H1 (cell line): ENCODE results near the gene DOCK10. TPM values are rescaled to one million over a fixed set of nuclear protein-coding genes. Genes with fewer than 3 reads are reported as not detected.

Source experiments
- CTCF ChIA-PET: fragments of 300-600 bp; sonication (Branson Sonifier 250); formaldehyde crosslinking; loops from one replicate; lab custom pipeline; 2021; ENCODE audit not compliant: partially characterized antibody; lab: Charles Lee
- POLR2A ChIA-PET: fragments of 300-600 bp; sonication (Branson Sonifier 250); formaldehyde crosslinking; loops from one replicate; lab custom pipeline; 2021; ENCODE audit warnings: inconsistent platforms; ENCODE audit not compliant: partially characterized antibody; lab: Charles Lee
- DNase-seq, 2 experiments: peaks; one replicate each; pipeline versions ENCODE4 v3.0.0 to v3.0.0-alpha.2; 2010 to 2022; ENCODE audit warnings: low spot score in 2 of 2, low read depth in 1 of 2, mixed read lengths in 1 of 2
- FAIRE-seq: peaks from 2 replicates; lab custom pipeline; 2011; peaks lifted over from hg19 to GRCh38; lab: Jason Lieb, UNC
- H2AFZ ChIP-seq: 2 replicates; pipeline ENCODE4 v1.8.1; 2012; ENCODE audit warnings: low read length, inconsistent platforms
- H2AK5ac ChIP-seq: 2 replicates; pipeline ENCODE4 v1.6.1; 2013; ENCODE audit warnings: low read depth, low read length
- H2BK120ac ChIP-seq: replicated peaks from 2 replicates; pipeline ENCODE3; 2013; ENCODE audit warnings: low read depth, low read length, inconsistent platforms
- H2BK12ac ChIP-seq: 2 replicates; pipeline ENCODE4 v1.6.1; 2013; ENCODE audit warnings: low read depth, low read length
- H2BK15ac ChIP-seq: 2 replicates; pipeline ENCODE4 v1.6.1; 2013; ENCODE audit warnings: low read length
- H2BK20ac ChIP-seq: 2 replicates; pipeline ENCODE4 v1.6.1; 2013; ENCODE audit warnings: low read length
- H2BK5ac ChIP-seq: 2 replicates; pipeline ENCODE4 v1.6.1; 2013; ENCODE audit warnings: low read depth, low read length
- H3K14ac ChIP-seq: 2 replicates; pipeline ENCODE4 v1.6.1; 2013; ENCODE audit warnings: inconsistent platforms; ENCODE audit not compliant: insufficient read length
- H3K18ac ChIP-seq: 2 replicates; pipeline ENCODE4 v1.6.1; 2013; ENCODE audit warnings: low read length; ENCODE audit errors: extremely low read depth
- H3K23ac ChIP-seq: 2 replicates; pipeline ENCODE4 v1.6.1; 2013; ENCODE audit warnings: inconsistent platforms; ENCODE audit not compliant: insufficient read length
- H3K23me2 ChIP-seq: 2 replicates; pipeline ENCODE4 v1.6.1; 2013; ENCODE audit warnings: low read depth, low read length
- H3K27ac ChIP-seq: 2 replicates; pipeline ENCODE4 v1.6.1; 2011; ENCODE audit warnings: low read depth, low read length, inconsistent platforms
- H3K27me3 ChIP-seq, 4 experiments: replicated peaks in 1 of 4; 1 replicate in 1 of 4; 2 replicates in 3 of 4; pipeline versions ENCODE4 v1.6.1 to v1.8.1; 2011 to 2013; ENCODE audit warnings: low read length in 3 of 4, mild to moderate bottlenecking in 3 of 4, inconsistent platforms in 2 of 4, mixed read lengths in 2 of 4, moderate library complexity in 1 of 4; ENCODE audit not compliant: control insufficient read depth in 3 of 4, insufficient read depth in 3 of 4; ENCODE audit errors: extremely low read depth in 1 of 4
- H3K36me3 ChIP-seq, 4 experiments: 2 replicates each; pipeline versions ENCODE4 v1.6.1 to v1.8.1; 2011 to 2013; ENCODE audit warnings: mild to moderate bottlenecking in 4 of 4, low read length in 3 of 4, moderate library complexity in 2 of 4, control low read depth in 1 of 4, inconsistent platforms in 1 of 4; ENCODE audit not compliant: insufficient read depth in 4 of 4, control insufficient read depth in 2 of 4
- H3K4ac ChIP-seq: replicated peaks from 2 replicates; pipeline ENCODE3; 2013; ENCODE audit warnings: low read length, low read depth, mixed read lengths, inconsistent platforms; ENCODE audit not compliant: insufficient read length
- H3K4me1 ChIP-seq, 4 experiments: replicated peaks in 1 of 4; 1 replicate in 1 of 4; 2 replicates in 3 of 4; pipeline versions ENCODE4 v1.6.1 to v1.8.1; 2011 to 2013; ENCODE audit warnings: low read length in 3 of 4, inconsistent platforms in 2 of 4, mixed read lengths in 1 of 4; ENCODE audit not compliant: insufficient read depth in 4 of 4, control insufficient read depth in 3 of 4
- H3K4me2 ChIP-seq, 2 experiments: 2 replicates each; pipeline versions ENCODE4 v1.6.1 to v1.8.1; 2011 to 2013; ENCODE audit warnings: low read depth in 2 of 2, low read length in 2 of 2, control low read depth in 1 of 2, inconsistent platforms in 1 of 2, mild to moderate bottlenecking in 1 of 2; ENCODE audit not compliant: insufficient read depth in 1 of 2
- H3K4me3 ChIP-seq, 4 experiments: fragments of 200-600, 300-600 bp in 1 of 4; sonication (generic), shearing (Covaris generic), sonication (Bioruptor Twin) in 1 of 4; 2 replicates each; pipeline versions ENCODE4 v1.5.1 to v1.8.1; 2011 to 2016; ENCODE audit warnings: low read length in 4 of 4, low read depth in 3 of 4, control low read depth in 2 of 4, inconsistent platforms in 2 of 4, mild to moderate bottlenecking in 2 of 4, mixed read lengths in 1 of 4, moderate library complexity in 1 of 4; ENCODE audit not compliant: insufficient read depth in 2 of 4; ENCODE audit errors: extremely low read depth in 1 of 4
- H3K56ac ChIP-seq: replicated peaks from 2 replicates; pipeline ENCODE3; 2013; ENCODE audit warnings: low read depth, mild to moderate bottlenecking, mixed read lengths, low read length, inconsistent platforms; ENCODE audit not compliant: insufficient read length
- H3K79me1 ChIP-seq: 2 replicates; pipeline ENCODE4 v1.6.1; 2013; ENCODE audit warnings: low read depth, low read length, control low read depth
- H3K79me2 ChIP-seq, 2 experiments: 2 replicates each; pipeline versions ENCODE4 v1.6.1 to v1.8.1; 2012 to 2013; ENCODE audit warnings: low read length in 2 of 2, mild to moderate bottlenecking in 2 of 2, inconsistent platforms in 1 of 2; ENCODE audit not compliant: insufficient read depth in 2 of 2, control insufficient read depth in 1 of 2
- H3K9ac ChIP-seq, 4 experiments: replicated peaks in 1 of 4; 1 replicate in 1 of 4; 2 replicates in 3 of 4; pipeline versions ENCODE4 v1.6.1 to v1.8.1; 2011 to 2013; ENCODE audit warnings: low read depth in 3 of 4, low read length in 3 of 4, control low read depth in 2 of 4, mild to moderate bottlenecking in 2 of 4, moderate library complexity in 2 of 4, inconsistent platforms in 1 of 4; ENCODE audit errors: extremely low read depth in 1 of 4
- H3K9me3 ChIP-seq, 2 experiments: 2 replicates each; pipeline versions ENCODE4 v1.6.1 to v1.8.1; 2012 to 2013; ENCODE audit warnings: mild to moderate bottlenecking in 2 of 2, moderate library complexity in 2 of 2, control low read depth in 1 of 2, inconsistent platforms in 1 of 2, low read depth in 1 of 2, low read length in 1 of 2, mixed read lengths in 1 of 2; ENCODE audit not compliant: insufficient read depth in 2 of 2
- H4K20me1 ChIP-seq, 2 experiments: replicated peaks in 1 of 2; 2 replicates each; pipeline versions ENCODE3 to v1.8.1; 2011 to 2013; ENCODE audit warnings: inconsistent platforms in 2 of 2, low read length in 2 of 2, mild to moderate bottlenecking in 1 of 2; ENCODE audit not compliant: insufficient read depth in 2 of 2, control insufficient read depth in 1 of 2
- H4K5ac ChIP-seq: 2 replicates; pipeline ENCODE4 v1.6.1; 2013; ENCODE audit warnings: low read length, low read depth, mixed read lengths, inconsistent platforms; ENCODE audit not compliant: insufficient read length
- H4K8ac ChIP-seq: 2 replicates; pipeline ENCODE4 v1.8.0; 2013; ENCODE audit warnings: mild to moderate bottlenecking, moderate library complexity, low read length, inconsistent platforms; ENCODE audit not compliant: insufficient read depth; ENCODE audit errors: extremely low read depth
- H4K91ac ChIP-seq: replicated peaks from 2 replicates; pipeline ENCODE3; 2013; ENCODE audit warnings: low read length, mixed read lengths, inconsistent platforms; ENCODE audit not compliant: insufficient read length
- CBX8 ChIP-seq: fragments of 300-800, 300-1000 bp; sonication (generic); IDR thresholded peaks from 2 replicates; pipeline ENCODE4 v1.7.1; 2016; ENCODE audit warnings: low read depth, low read length, borderline replicate concordance
- CHD2 ChIP-seq: IDR thresholded peaks from 2 replicates; pipeline ENCODE4 v1.6.1; 2012; ENCODE audit warnings: low read length, improper control_type of control experiment
- HDAC6 ChIP-seq: IDR thresholded peaks from one replicate; pipeline ENCODE4 v1.7.1; 2012; ENCODE audit warnings: low read depth, mild to moderate bottlenecking, inconsistent platforms, low read length, moderate library complexity
- RAD21 ChIP-seq, 2 experiments: IDR thresholded peaks in 1 of 2; conservative IDR thresholded peaks in 1 of 2; 2 replicates each; pipeline ENCODE4 v1.6.1; 2011; ENCODE audit warnings: low read depth in 2 of 2, low read length in 2 of 2, improper control_type of control experiment in 1 of 2, inconsistent platforms in 1 of 2, mild to moderate bottlenecking in 1 of 2, moderate library complexity in 1 of 2
- SAP30 ChIP-seq: fragments of 300-600 bp; sonication (generic); IDR thresholded peaks from 2 replicates; pipeline ENCODE4 v1.7.1; 2012; ENCODE audit warnings: low read length, moderate library complexity, mild to moderate bottlenecking, inconsistent platforms; ENCODE audit not compliant: insufficient read depth, insufficient replicate concordance
- WGBS, 2 experiments: shearing (Covaris generic) in 1 of 2; methylation state at CpG; one replicate each; pipeline versions ENCODE4 v1.1.6 to v1.1.7; 2013 to 2015; ENCODE audit warnings: low lambda C conversion rate in 2 of 2, mixed read lengths in 2 of 2, inconsistent platforms in 1 of 2, low coverage in 1 of 2, missing lambda C conversion rate in 1 of 2; ENCODE audit not compliant: insufficient replicate concordance in 2 of 2, insufficient coverage in 1 of 2, insufficient read length in 1 of 2; ENCODE audit errors: extremely low coverage in 1 of 2, missing lambda C conversion rate in 1 of 2; 5-methylcytosine and 5-hydroxymethylcytosine counted together
- polyA plus RNA-seq, 7 experiments: library from polyadenylated mRNA; depleted of rRNA in 3 of 7; stranded (reverse) in 5 of 7; unstranded in 2 of 7; fragments of >200 nt in 5 of 7; fragments of 200-250 nt in 2 of 7; gene quantifications; 1 replicate in 5 of 7; 2 replicates in 1 of 7; 4 replicates in 1 of 7; pipeline versions ENCODE4 v1.2.1 to v1.2.3, GENCODE V29; 2011 to 2013; ENCODE audit warnings: missing spikeins in 2 of 7, mixed read lengths in 2 of 7
- total RNA-seq: library from RNA; stranded (reverse); fragmentation: NEBNext Ultra II Directional; extraction: Animal tissue kit (Norgen Biotek cat#: 25700); gene quantifications from 2 replicates; pipeline ENCODE4 v1.2.1, GENCODE V29; 2021

The DOCK10 gene
- total and polyA plus RNA-seq, 2 of the 8 experiments (the other 6 are each of a cell fraction or from before 2014, with no cell fraction given), result 0.33 to 1.6 TPM

GRCh38 chr2:224948859-224949258, 93.4 kb downstream of the DOCK10 start:
- no peak overlapping the region for H2AK5ac ChIP-seq
- peaks cover 0 to 9% (median 0%) of the 10 kb centered on the region in 4 experiments; a peak in 1 of 7 replicates for H3K4me1 ChIP-seq
- H3K9ac ChIP-seq, result no peak overlapping the region
- H3K23me2 ChIP-seq, result no peaks in the 10 kb centered on the region
- H4K91ac ChIP-seq, result no peak overlapping the region
- no peak overlapping the region for H2BK120ac ChIP-seq
- DNase-seq (no peak), FAIRE-seq (no peak)
- H3K14ac ChIP-seq, result no peak overlapping the region
- no peak overlapping the region for H4K5ac ChIP-seq
- ChIA-PET CTCF (interaction anchor here (0.8 to 1.3 kb wide), 3 partner anchors 48 to 710 kb away, joined by 3 read pairs; no protein-coding TSS in a partner anchor), POLR2A (no interaction called here)
- no peak overlapping the region for H3K56ac ChIP-seq
- H2BK20ac ChIP-seq, result no peak overlapping the region
- H3K36me3 ChIP-seq, result no peaks in the 10 kb centered on the region
- no peak overlapping the region for H3K4me3 ChIP-seq
- H3K4me2 ChIP-seq, result no peak overlapping the region
- no peaks in the 10 kb centered on the region for H3K79me1 ChIP-seq
- no peaks in the 10 kb centered on the region for H3K27me3 ChIP-seq
- no peak overlapping the region for H2BK15ac ChIP-seq
- H3K9me3 ChIP-seq, result no peaks in the 10 kb centered on the region
- no peak overlapping the region for H3K23ac ChIP-seq
- no peak overlapping the region for H3K18ac ChIP-seq
- no peak overlapping the region for H2BK5ac ChIP-seq
- H3K4ac ChIP-seq, result no peak overlapping the region
- no peaks in the 10 kb centered on the region for H3K79me2 ChIP-seq
- H2BK12ac ChIP-seq, result no peak overlapping the region
- H3K27ac ChIP-seq, result no peak overlapping the region
- H4K8ac ChIP-seq, result no peak overlapping the region
- WGBS, 2 experiments, result 75% methylated on average over 4 of the region's 4 CpGs; no CpG with 5 or more reads in 1 of the 2 experiments
- H4K20me1 ChIP-seq, result no peaks in the 10 kb centered on the region
- no peak overlapping the region for H2AFZ ChIP-seq
- TF ChIP-seq CHD2 (no peak), CBX8 (no peak), HDAC6 (no peak), RAD21 (IDR thresholded peaks at IDR 0.05 in 1 of 2, conservative IDR thresholded peaks at IDR 0.05 in 1 of 2; ENCODE audit: low read depth in 2 of 2, low read length in 2 of 2) (no peak), SAP30 (no peak)
